Subcutaneous abdominal adipose tissue (tissue), 5 donors: ENCODE measurements around the gene GOT1.

Source experiments
- H3K27ac ChIP-seq: one replicate; pipeline ENCODE4 v1.7.0; 2013; ENCODE audit warnings: low read depth, mild to moderate bottlenecking, inconsistent platforms, low read length, moderate library complexity
- H3K27me3 ChIP-seq, 5 donors: one replicate each; pipeline ENCODE4 v1.7.0; 2013; ENCODE audit warnings: low read length in 5 of 5, inconsistent platforms in 1 of 5; ENCODE audit not compliant: control insufficient read depth in 5 of 5, insufficient read depth in 4 of 5
- H3K36me3 ChIP-seq, 5 donors: one replicate each; pipeline ENCODE4 v1.7.0; 2013; ENCODE audit warnings: low read length in 5 of 5; ENCODE audit not compliant: control insufficient read depth in 5 of 5, insufficient read depth in 5 of 5
- H3K4me1 ChIP-seq, 5 donors: one replicate each; pipeline ENCODE4 v1.7.0; 2013; ENCODE audit warnings: low read length in 5 of 5, mild to moderate bottlenecking in 3 of 5, moderate library complexity in 1 of 5; ENCODE audit not compliant: control insufficient read depth in 5 of 5, insufficient read depth in 5 of 5
- H3K4me3 ChIP-seq, 5 donors: one replicate each; pipeline ENCODE4 v1.7.0; 2013; ENCODE audit warnings: low read length in 5 of 5, low read depth in 1 of 5
- H3K9ac ChIP-seq, 5 donors: one replicate each; pipeline ENCODE4 v1.7.0; 2013; ENCODE audit warnings: low read length in 5 of 5, mild to moderate bottlenecking in 4 of 5, moderate library complexity in 3 of 5
- H3K9me3 ChIP-seq, 5 donors: one replicate each; pipeline ENCODE4 v1.7.0; 2013; ENCODE audit warnings: low read length in 5 of 5; ENCODE audit not compliant: control insufficient read depth in 5 of 5
- donor health status: healthy.
- donor health status: healthy.
- donor health status: healthy.
- donor health status: healthy.
- donor health status: healthy.

The GOT1 gene

DNA sequence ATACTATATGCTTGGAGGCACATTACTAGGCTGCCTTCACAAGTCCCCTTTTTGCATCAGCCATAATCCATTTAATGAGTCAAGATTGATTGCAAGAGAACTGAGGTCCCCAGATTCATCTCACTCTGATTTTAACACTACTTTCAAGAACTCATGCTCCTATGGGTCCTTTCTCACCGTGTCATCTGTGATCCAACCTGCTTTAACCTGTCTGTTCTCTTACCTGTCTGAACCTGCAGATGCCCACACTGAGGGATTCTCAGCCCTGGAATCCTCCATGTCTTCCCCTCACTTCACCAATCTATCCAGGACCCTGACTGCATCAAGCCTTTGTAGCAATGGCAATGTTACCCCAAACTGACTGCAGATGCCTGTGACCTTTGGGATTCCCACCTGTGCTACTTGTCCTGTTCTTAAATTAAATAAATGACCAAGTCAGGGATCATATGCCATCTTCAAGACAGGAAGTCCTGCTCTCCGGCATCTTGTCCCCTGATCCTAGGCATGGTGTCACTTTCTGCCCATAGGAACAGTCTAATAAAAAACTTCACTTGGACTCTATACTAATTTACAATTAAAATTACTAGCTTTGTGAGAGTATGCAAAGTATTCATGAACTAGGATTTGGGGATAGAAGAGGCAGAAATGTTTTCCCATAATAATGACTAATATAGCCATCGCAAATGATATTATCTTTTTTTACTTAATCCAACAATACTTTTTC lies 25.9 kb upstream of the GOT1 start:
- H3K4me1 ChIP-seq, result no peaks in the 10 kb centered on the region

DNA sequence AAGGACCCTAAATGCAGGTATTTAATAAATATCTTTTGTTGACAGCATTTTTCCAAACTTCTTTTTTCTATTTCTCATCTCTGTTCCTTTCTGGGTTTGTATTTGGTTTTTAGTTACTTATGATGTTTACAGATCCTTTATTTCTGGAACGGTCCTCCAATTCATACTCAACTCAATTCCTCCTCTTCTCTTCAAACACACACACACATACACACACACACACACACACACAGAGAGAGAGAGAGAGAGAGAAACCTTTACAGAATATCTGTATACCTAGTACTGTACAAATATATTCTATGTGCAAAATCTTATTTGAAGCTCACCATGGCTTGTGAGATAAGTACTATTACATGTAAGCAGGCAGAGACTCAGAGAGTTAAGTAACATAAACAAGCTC lies 21.6 kb upstream of the GOT1 start:
- no peaks in the 10 kb centered on the region for H3K9me3 ChIP-seq
- no peaks in the 10 kb centered on the region for H3K36me3 ChIP-seq
- H3K4me1 ChIP-seq, result no peaks in the 10 kb centered on the region
- no peak overlapping the region for H3K27ac ChIP-seq
- H3K4me3 ChIP-seq, result no peak overlapping the region
- peaks cover 13 to 34% (median 19%) of the 10 kb centered on the region in 5 donors for H3K27me3 ChIP-seq
- H3K9ac ChIP-seq, result no peak overlapping the region

More for the DNA sequence above, 25.9 kb upstream of the GOT1 start:
- Histone ChIP-seq H3K9me3 (peaks cover 0 to 4% (median 0%) of the 10 kb centered on the region in 5 donors), H3K36me3 (no peaks in the 10 kb centered on the region), H3K4me3 (no peak overlapping the region), H3K9ac (no peak overlapping the region), H3K27ac (no peak overlapping the region), H3K27me3 (peaks cover 8 to 26% (median 12%) of the 10 kb centered on the region in 5 donors)

- no peak overlapping the region for H3K9ac ChIP-seq
- H3K27me3 ChIP-seq, result peaks cover 13 to 33% (median 19%) of the 10 kb centered on the region in 5 donors
- no peak overlapping the region for H3K4me3 ChIP-seq
- no peaks in the 10 kb centered on the region for H3K36me3 ChIP-seq
- H3K27ac ChIP-seq, result no peak overlapping the region
- no peaks in the 10 kb centered on the region for H3K4me1 ChIP-seq
- H3K9me3 ChIP-seq, result no peaks in the 10 kb centered on the region
Measured at GRCh38 chr10:99451499-99451788, 21.0 kb upstream of the GOT1 start.

DNA sequence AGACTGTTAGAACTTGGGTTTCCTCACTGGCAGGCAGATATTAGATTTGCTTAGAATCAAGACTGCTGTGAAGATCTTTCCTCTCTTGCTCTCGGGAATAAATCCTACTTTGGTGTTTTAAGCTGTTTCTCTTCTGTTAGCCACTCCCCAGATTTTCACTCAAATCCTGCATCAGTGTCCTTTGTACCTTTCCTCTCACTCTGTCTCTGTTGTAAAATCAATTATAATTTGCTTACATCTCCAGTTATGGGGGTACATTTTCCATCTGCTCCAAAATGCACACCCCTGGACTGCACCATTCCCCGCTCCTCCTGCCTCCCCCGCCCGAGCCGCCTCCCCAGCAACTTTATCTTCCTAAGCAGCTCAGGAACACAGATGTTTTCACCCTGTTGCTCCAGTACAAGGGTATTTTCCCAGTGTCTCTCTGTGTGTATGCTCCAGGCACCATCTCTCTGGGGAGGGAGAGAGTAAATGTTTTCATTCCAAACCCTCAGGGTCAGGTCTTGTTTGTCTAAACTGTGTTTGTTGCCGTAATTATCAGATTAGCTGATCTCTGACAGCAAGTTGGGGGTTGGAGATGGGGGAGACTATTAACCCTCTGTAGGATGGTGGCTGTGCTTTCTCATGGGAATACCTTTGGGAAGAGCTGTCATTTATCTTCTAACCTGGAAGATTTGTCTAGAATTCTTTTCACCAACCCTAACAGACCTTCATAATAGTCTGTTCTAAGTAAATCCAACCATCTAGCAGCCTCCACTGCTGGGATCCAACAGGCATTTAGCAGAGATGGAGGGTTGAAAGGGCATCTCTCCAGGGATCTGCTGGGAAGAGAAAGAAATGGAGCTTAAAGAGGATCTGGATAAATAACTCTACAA lies 20.4 kb upstream of the GOT1 start:
- no peaks in the 10 kb centered on the region for H3K36me3 ChIP-seq
- H3K9me3 ChIP-seq, result no peaks in the 10 kb centered on the region
- H3K9ac ChIP-seq, result no peak overlapping the region
- no peaks in the 10 kb centered on the region for H3K4me1 ChIP-seq
- no peak overlapping the region for H3K27ac ChIP-seq
- H3K27me3 ChIP-seq, result peaks cover 13 to 31% (median 18%) of the 10 kb centered on the region in 5 donors
- no peak overlapping the region for H3K4me3 ChIP-seq

DNA sequence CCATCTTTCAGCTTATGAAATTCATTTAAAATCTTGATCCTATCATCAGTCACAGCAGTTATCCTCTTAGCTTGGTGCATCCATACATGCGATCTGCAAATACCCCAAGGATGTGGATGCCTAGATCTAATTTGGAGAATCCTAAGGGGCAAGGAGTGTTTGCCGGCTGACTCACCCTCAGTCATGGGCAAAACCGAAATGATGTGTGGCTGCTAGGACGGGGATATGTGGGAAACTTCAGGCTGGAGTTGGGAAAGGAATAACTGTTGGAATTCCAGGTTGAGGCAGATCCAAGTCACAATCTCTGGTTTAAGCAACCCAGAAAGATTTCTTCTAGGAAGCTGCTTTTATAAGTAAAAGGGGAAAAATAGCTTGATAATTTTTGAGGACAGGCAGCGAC lies 19.7 kb upstream of the GOT1 start:
- H3K4me1 ChIP-seq, result no peaks in the 10 kb centered on the region
- H3K27ac ChIP-seq, result no peak overlapping the region
- H3K9ac ChIP-seq, result no peak overlapping the region
- no peaks in the 10 kb centered on the region for H3K36me3 ChIP-seq
- peaks cover 12 to 34% (median 13%) of the 10 kb centered on the region in 5 donors for H3K27me3 ChIP-seq
- no peaks in the 10 kb centered on the region for H3K9me3 ChIP-seq
- H3K4me3 ChIP-seq, result no peak overlapping the region

GRCh38 chr10:99449023-99449422 lies 18.6 kb upstream of the GOT1 start:
- Histone ChIP-seq H3K9me3 (no peaks in the 10 kb centered on the region), H3K27ac (no peak overlapping the region), H3K27me3 (peaks cover 12 to 27% (median 13%) of the 10 kb centered on the region in 5 donors)

DNA sequence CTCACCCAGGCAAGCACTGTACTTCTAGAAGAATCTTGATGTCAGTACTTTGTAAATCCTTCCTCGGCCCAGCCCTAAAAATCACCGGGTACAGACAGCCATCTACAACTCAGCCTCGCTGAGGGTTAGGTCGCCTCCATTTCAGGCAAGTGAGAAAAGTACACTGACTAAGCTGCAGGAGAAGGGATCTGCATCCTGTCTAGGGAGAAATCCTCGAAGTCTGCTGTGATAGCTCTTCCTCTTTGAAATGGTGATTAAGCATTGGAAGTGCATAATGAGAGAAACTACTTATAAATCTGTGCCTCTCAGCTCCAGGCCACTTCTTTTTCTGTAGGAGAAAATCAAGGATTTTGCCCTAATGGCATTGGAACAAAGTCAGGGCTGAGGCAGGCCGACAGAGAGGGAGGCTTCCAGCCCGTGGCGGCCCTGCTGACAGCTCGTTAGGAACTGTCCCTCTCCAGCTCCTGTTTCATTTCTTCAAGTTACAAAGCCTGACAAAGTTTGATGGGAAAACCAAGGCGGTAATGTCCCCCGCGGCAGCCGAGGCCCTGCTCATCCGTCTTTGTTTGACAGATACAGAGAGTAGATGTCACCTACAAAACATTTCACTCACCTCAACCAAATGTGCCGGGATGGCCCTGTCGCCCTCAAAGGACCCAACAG lies 14.1 kb upstream of the GOT1 start:
- Histone ChIP-seq H3K27me3 (peaks cover 2 to 11% (median 4%) of the 10 kb centered on the region in 5 donors), H3K4me1 (no peaks in the 10 kb centered on the region), H3K27ac (no peak overlapping the region), H3K4me3 (no peak overlapping the region), H3K9ac (no peak overlapping the region), H3K9me3 (no peaks in the 10 kb centered on the region), H3K36me3 (no peaks in the 10 kb centered on the region)

More at GRCh38 chr10:99449023-99449422, 18.6 kb upstream of the GOT1 start:
- Histone ChIP-seq H3K4me3 (no peak overlapping the region), H3K4me1 (no peaks in the 10 kb centered on the region), H3K36me3 (no peaks in the 10 kb centered on the region), H3K9ac (no peak overlapping the region)

DNA sequence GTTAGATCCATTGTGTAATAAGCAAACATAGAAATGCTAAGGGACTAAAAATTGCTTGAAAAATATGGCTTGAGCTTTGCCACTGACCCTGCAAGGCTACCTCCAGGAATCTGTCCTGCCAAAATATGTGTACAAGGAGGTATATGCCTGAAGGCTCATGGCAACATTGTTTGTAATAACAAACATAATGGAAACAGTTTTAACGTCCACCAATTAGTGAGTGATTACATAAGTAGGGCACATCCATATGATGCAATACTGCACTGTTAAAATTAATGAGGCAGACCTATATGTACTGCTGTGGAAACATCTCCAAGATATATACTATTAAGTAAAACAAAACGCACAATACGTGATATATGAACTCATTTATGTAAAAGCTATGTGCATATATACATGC lies 13.1 kb upstream of the GOT1 start:
- H3K27me3 ChIP-seq, result peaks cover 0 to 8% (median 0%) of the 10 kb centered on the region in 5 donors
- no peak overlapping the region for H3K9ac ChIP-seq
- no peak overlapping the region for H3K4me3 ChIP-seq
- H3K4me1 ChIP-seq, result no peaks in the 10 kb centered on the region
- H3K27ac ChIP-seq, result no peak overlapping the region
- H3K9me3 ChIP-seq, result no peaks in the 10 kb centered on the region
- no peaks in the 10 kb centered on the region for H3K36me3 ChIP-seq

DNA sequence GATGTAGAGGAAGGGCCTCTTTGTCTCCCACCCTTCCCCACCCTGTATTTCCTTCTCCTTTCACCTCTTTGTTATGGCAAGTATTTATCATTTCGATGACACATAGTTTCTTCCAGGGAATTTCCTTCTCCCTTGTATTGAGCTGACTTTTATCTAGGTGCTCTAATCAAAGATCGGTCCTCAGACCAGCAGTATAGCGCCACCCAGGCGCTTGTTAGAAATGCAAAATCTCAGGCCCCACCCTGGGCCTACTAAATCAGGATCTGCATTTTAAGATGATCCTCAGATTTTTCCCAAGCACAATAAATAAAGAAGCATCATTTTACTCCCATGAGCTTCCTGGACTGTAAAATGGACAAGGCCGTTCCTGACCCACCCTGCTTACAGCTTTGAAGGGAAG lies 12.0 kb upstream of the GOT1 start:
- H3K36me3 ChIP-seq, result no peaks in the 10 kb centered on the region
- H3K4me3 ChIP-seq, result no peak overlapping the region
- no peaks in the 10 kb centered on the region for H3K9me3 ChIP-seq
- H3K27ac ChIP-seq, result no peak overlapping the region
- H3K4me1 ChIP-seq, result no peaks in the 10 kb centered on the region
- no peak overlapping the region for H3K9ac ChIP-seq
- H3K27me3 ChIP-seq, result peaks cover 0 to 4% (median 0%) of the 10 kb centered on the region in 5 donors

DNA sequence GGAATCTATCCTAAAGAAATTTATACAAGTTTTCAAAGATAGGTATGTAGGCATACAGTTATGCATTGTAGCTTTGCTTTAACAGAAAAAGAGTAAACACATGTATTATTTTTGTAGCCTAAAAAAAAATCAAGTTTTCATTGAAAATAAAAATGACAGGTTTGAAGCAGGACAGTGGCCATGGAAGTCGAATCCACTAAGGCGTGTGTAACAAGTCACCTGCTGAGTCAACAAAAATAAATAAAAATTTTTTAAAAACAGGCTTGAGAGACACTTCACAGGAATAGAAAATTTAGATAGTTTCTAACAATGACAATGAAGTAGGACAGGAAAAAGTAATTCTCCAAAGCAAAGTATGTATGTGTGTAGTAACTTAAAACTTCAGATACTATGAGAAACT lies 8.5 kb upstream of the GOT1 start:
- Histone ChIP-seq H3K27ac (no peak overlapping the region), H3K9ac (no peak overlapping the region), H3K9me3 (no peaks in the 10 kb centered on the region), H3K4me1 (no peaks in the 10 kb centered on the region), H3K36me3 (peaks cover 0 to 6% (median 2%) of the 10 kb centered on the region in 5 donors), H3K4me3 (no peak overlapping the region), H3K27me3 (no peaks in the 10 kb centered on the region)
